A549 (cell line): Measurements from ENCODE around the gene ST6GALNAC5. TPM values are rescaled to one million over a fixed set of nuclear protein-coding genes. Genes with fewer than 3 reads are reported as not detected.

ENCODE experiments used
- ATAC-seq, 2 experiments: fragments of 200-7000 bp in 1 of 2; fragments of >200 bp in 1 of 2; cut with Nextera tagmentation in 1 of 2; cut with Tn5 transposase in 1 of 2; 3 replicates each; pipeline versions ENCODE4 v1.8.0 to v1.9.1; 2018 to 2020; ENCODE audit warnings: mild to moderate bottlenecking in 1 of 2, moderate library complexity in 1 of 2
- CTCF ChIA-PET: fragments of 300-600 bp; sonication (Branson Sonifier 250); formaldehyde crosslinking; extraction: SDS; loops from one replicate; lab custom pipeline; 2021; ENCODE audit warnings: antibody characterized with exemption, inconsistent platforms; lab: Yijun Ruan, JAX
- POLR2A ChIA-PET: fragments of 350-600 bp; formaldehyde crosslinking; extraction: SDS; loops from one replicate; lab custom pipeline; 2021; ENCODE audit warnings: antibody characterized with exemption, inconsistent platforms; lab: Yijun Ruan, JAX
- DNase-seq, 2 experiments: peaks; one replicate each; pipeline versions ENCODE4 v3.0.0 to v3.0.0-alpha.2; 2011 to 2016; ENCODE audit warnings: low read depth in 1 of 2, low spot score in 1 of 2
- FAIRE-seq: peaks from 2 replicates; lab custom pipeline; 2011; peaks lifted over from hg19 to GRCh38; lab: Jason Lieb, UNC
- H3K27ac ChIP-seq, 2 experiments: fragments of >200 bp; sonication (Bioruptor Twin); formaldehyde crosslinking; 3 replicates each; pipeline ENCODE4 v1.5.1; 2016 to 2017
- H3K4me1 ChIP-seq: fragments of >200 bp; sonication (Bioruptor Twin); formaldehyde crosslinking; 3 replicates; pipeline ENCODE4 v1.6.1; 2016
- H3K4me2 ChIP-seq: fragments of >200 bp; sonication (Bioruptor Twin); formaldehyde crosslinking; 3 replicates; pipeline ENCODE4 v1.6.1; 2016
- H3K4me3 ChIP-seq: fragments of >200 bp; sonication (Bioruptor Twin); formaldehyde crosslinking; 3 replicates; pipeline ENCODE4 v1.5.1; 2016
- H3K9me3 ChIP-seq: fragments of >200 bp; sonication (Bioruptor Twin); formaldehyde crosslinking; 3 replicates; pipeline ENCODE4 v1.6.1; 2016
- BCL3 ChIP-seq: fragments of >200 bp; sonication (Bioruptor Twin); formaldehyde crosslinking; IDR thresholded peaks from 3 replicates; pipeline ENCODE4 v1.6.1; 2016
- CBX2 ChIP-seq: fragments of 200-600 bp; sonication (generic); IDR thresholded peaks from 2 replicates; pipeline ENCODE4 v1.6.1; 2016; ENCODE audit warnings: low read depth, mild to moderate bottlenecking, borderline replicate concordance
- CEBPB ChIP-seq, 2 experiments: fragments of >200 bp in 1 of 2; sonication (Bioruptor Twin) in 1 of 2; formaldehyde crosslinking in 1 of 2; IDR thresholded peaks; 2 replicates each; pipeline ENCODE4 v1.6.1; 2012 to 2016
- CHD4 ChIP-seq: fragments of 200-600 bp; sonication (generic); IDR thresholded peaks from 2 replicates; pipeline ENCODE4 v1.6.1; 2016; ENCODE audit warnings: antibody characterized with exemption, mild to moderate bottlenecking, borderline replicate concordance
- E2F6 ChIP-seq: IDR thresholded peaks from 2 replicates; pipeline ENCODE4 v1.6.1; 2012; ENCODE audit warnings: low read depth, borderline replicate concordance
- EHMT2 ChIP-seq: fragments of 200-600 bp; sonication (generic); IDR thresholded peaks from 2 replicates; pipeline ENCODE4 v1.6.1; 2016; ENCODE audit warnings: antibody characterized with exemption, low read depth, mild to moderate bottlenecking, moderate library complexity
- GATA3 ChIP-seq: IDR thresholded peaks from 2 replicates; pipeline ENCODE4 v1.6.1; 2012; ENCODE audit warnings: borderline replicate concordance
- HES2 ChIP-seq: fragments of >200 bp; sonication (Bioruptor Twin); formaldehyde crosslinking; IDR thresholded peaks from 2 replicates; pipeline ENCODE4 v1.6.1; 2016
- HOXA7 ChIP-seq: fragments of 250-450 bp; sonication (Bioruptor Pico); IDR thresholded peaks from 2 replicates; pipeline ENCODE4 v1.5.0; 2020; ENCODE audit warnings: mild to moderate bottlenecking, moderate library complexity
- HOXB13 ChIP-seq: fragments of 250-450 bp; sonication (Bioruptor Pico); IDR thresholded peaks from 2 replicates; pipeline ENCODE4 v1.5.0; 2020; ENCODE audit warnings: low read depth, mild to moderate bottlenecking, moderate library complexity
- HOXB5 ChIP-seq: fragments of 250-450 bp; sonication (Bioruptor Pico); IDR thresholded peaks from 2 replicates; pipeline ENCODE4 v1.5.0; 2020; ENCODE audit warnings: mild to moderate bottlenecking, moderate library complexity
- JUN ChIP-seq, 2 experiments: fragments of >200 bp; sonication (Bioruptor Twin); formaldehyde crosslinking; IDR thresholded peaks; 2 replicates in 1 of 2; 3 replicates in 1 of 2; pipeline ENCODE4 v1.6.1; 2016 to 2017
- JUNB ChIP-seq: fragments of >200 bp; sonication (Bioruptor Twin); formaldehyde crosslinking; IDR thresholded peaks from 2 replicates; pipeline ENCODE4 v1.6.1; 2016
- KDM1A ChIP-seq: fragments of 200-600 bp; sonication (generic); IDR thresholded peaks from 2 replicates; pipeline ENCODE4 v1.6.1; 2016; ENCODE audit warnings: low read depth, mild to moderate bottlenecking
- MAFK ChIP-seq: fragments of 450-650 bp; IDR thresholded peaks from 2 replicates; pipeline ENCODE4 v1.6.1; 2014; ENCODE audit not compliant: partially characterized antibody
- MAZ ChIP-seq: fragments of 150-350 bp; IDR thresholded peaks from 2 replicates; pipeline ENCODE4 v1.6.1; 2014; ENCODE audit warnings: antibody characterized with exemption, low read depth, low read length, borderline replicate concordance
- NPAS2 ChIP-seq: fragments of 250-450 bp; sonication (Bioruptor Pico); IDR thresholded peaks from 2 replicates; pipeline ENCODE4 v1.8.0; 2022; ENCODE audit warnings: mild to moderate bottlenecking, moderate library complexity, borderline replicate concordance
- NR3C1 ChIP-seq: fragments of >200 bp; sonication (Bioruptor Twin); formaldehyde crosslinking; IDR thresholded peaks from 3 replicates; pipeline ENCODE4 v1.6.1; 2017
- POLR2AphosphoS2 ChIP-seq: conservative IDR thresholded peaks from 2 replicates; pipeline ENCODE4 v1.6.1; 2012; ENCODE audit warnings: low read length, improper control_type of control experiment, inconsistent platforms
- RFX5 ChIP-seq: fragments of 450-650 bp; IDR thresholded peaks from 2 replicates; pipeline ENCODE4 v1.7.1; 2014; ENCODE audit warnings: antibody characterized with exemption, mild to moderate bottlenecking, moderate library complexity
- SREBF2 ChIP-seq: fragments of 450-650 bp; IDR thresholded peaks from 2 replicates; pipeline ENCODE4 v1.6.1; 2014; ENCODE audit warnings: mild to moderate bottlenecking, moderate library complexity
- TFCP2L1 ChIP-seq: fragments of 250-450 bp; sonication (Bioruptor Pico); IDR thresholded peaks from 2 replicates; pipeline ENCODE4 v1.5.0; 2021; ENCODE audit warnings: mild to moderate bottlenecking
- TP53 ChIP-seq: fragments of 250-450 bp; sonication (Bioruptor Pico); IDR thresholded peaks from 2 replicates; pipeline ENCODE4 v1.5.0; 2021; ENCODE audit warnings: mild to moderate bottlenecking, moderate library complexity
- USF2 ChIP-seq: fragments of 450-650 bp; IDR thresholded peaks from 2 replicates; pipeline ENCODE4 v1.6.1; 2014; ENCODE audit warnings: antibody characterized with exemption
- ZFP36 ChIP-seq: fragments of 450-650 bp; IDR thresholded peaks from 2 replicates; pipeline ENCODE4 v1.6.1; 2014; ENCODE audit warnings: borderline replicate concordance; ENCODE audit not compliant: partially characterized antibody
- ZNF302 ChIP-seq: fragments of 250-450 bp; sonication (Bioruptor Pico); IDR thresholded peaks from 2 replicates; pipeline ENCODE4 v1.9.0; 2021; ENCODE audit warnings: inconsistent platforms, mild to moderate bottlenecking, moderate library complexity
- ZSCAN20 ChIP-seq: fragments of 250-450 bp; sonication (Bioruptor Pico); IDR thresholded peaks from 2 replicates; pipeline ENCODE4 v1.8.0; 2022; ENCODE audit warnings: mild to moderate bottlenecking, moderate library complexity
- WGBS: methylation state at CpG from one replicate; pipeline ENCODE4 v1.1.6; 2017; ENCODE audit errors: missing lambda C conversion rate; 5-methylcytosine and 5-hydroxymethylcytosine counted together
- polyA plus RNA-seq, 4 experiments: library from polyadenylated mRNA; depleted of rRNA in 3 of 4; stranded (reverse); fragments of >200 nt; fragmentation: RNase III in 1 of 4; extraction: RNeasy Plus Mini Kit Qiagen cat#74134 plus additional on column Dnase treatment in 1 of 4; gene quantifications; 2 replicates in 3 of 4; 3 replicates in 1 of 4; pipeline ENCODE4 v1.2.3, GENCODE V29; 2011 to 2017

ST6GALNAC5 gene
- polyA plus RNA-seq, 2 of the 4 experiments (the other 2 are of a cell fraction) = not detected

GRCh38 chr1:77018761-77019160 lies 151.5 kb downstream of the ST6GALNAC5 start:
- no peaks in the 10 kb centered on the region for H3K4me1 ChIP-seq
- WGBS = 87% methylated on average over 1 of the region's 1 CpG
- TF ChIP-seq BCL3 = no peak
- TF ChIP-seq USF2 = no peak
- no peak for TF ChIP-seq TFCP2L1 (CRISPR knock-in tag)
- no peak for TF ChIP-seq TP53
- no peak for TF ChIP-seq MAZ
- TF ChIP-seq HOXA7 (CRISPR knock-in tag) = no peak
- no peak for TF ChIP-seq CBX2
- TF ChIP-seq ZNF302 (CRISPR knock-in tag) = no peak
- no peak for TF ChIP-seq ZFP36
- TF ChIP-seq RFX5 = no peak
- TF ChIP-seq MAFK = no peak
- TF ChIP-seq ZSCAN20 (CRISPR knock-in tag) = no peak
- TF ChIP-seq NPAS2 (CRISPR knock-in tag) = no peak
- no peak for TF ChIP-seq HOXB13
- no peak for TF ChIP-seq E2F6
- no peak for TF ChIP-seq CEBPB (IDR thresholded peaks at IDR 0.05)
- no peak for TF ChIP-seq HES2
- no peak for TF ChIP-seq KDM1A
- no peak for TF ChIP-seq POLR2AphosphoS2
- no peak for TF ChIP-seq JUNB
- POLR2A ChIA-PET = no interaction called here
- FAIRE-seq (no peak), ATAC-seq (no peak), DNase-seq (no peak)
- no peak overlapping the region for H3K4me2 ChIP-seq
- CTCF ChIA-PET = no interaction called here
- no peak overlapping the region for H3K27ac ChIP-seq
- no peak overlapping the region for H3K4me3 ChIP-seq
- no peaks in the 10 kb centered on the region for H3K9me3 ChIP-seq

GRCh38 chr1:77021732-77022131 lies 154.5 kb downstream of the ST6GALNAC5 start:
- FAIRE-seq = no peak
- no peak overlapping the region for H3K27ac ChIP-seq
- H3K4me3 ChIP-seq = no peak overlapping the region
- no peak for DNase-seq
- CTCF ChIA-PET = no interaction called here
- WGBS = 9% methylated on average over 2 of the region's 2 CpGs
- no peak for ATAC-seq
- TF ChIP-seq GATA3 = no peak
- TF ChIP-seq, all 56 proteins: peak for 0
- H3K9me3 ChIP-seq = no peaks in the 10 kb centered on the region
- no peaks in the 10 kb centered on the region for H3K4me1 ChIP-seq
- POLR2A ChIA-PET = no interaction called here
- no peak overlapping the region for H3K4me2 ChIP-seq

- TF ChIP-seq HOXB5 (CRISPR knock-in tag) (no peak), EHMT2 (no peak), NR3C1 (no peak), SREBF2 (no peak), HOXB13 (no peak), RFX5 (no peak), MAZ (no peak), CHD4 (no peak), JUN (IDR thresholded peaks at IDR 0.05) (no peak), USF2 (no peak)
- DNase-seq (no peak), FAIRE-seq (no peak), ATAC-seq (no peak)
- Histone ChIP-seq H3K4me2 (no peak overlapping the region), H3K9me3 (no peaks in the 10 kb centered on the region), H3K4me3 (no peak overlapping the region), H3K4me1 (no peaks in the 10 kb centered on the region), H3K27ac (no peak overlapping the region)
- POLR2A ChIA-PET = no interaction called here
- CTCF ChIA-PET = no interaction called here
- no CpG with 5 or more reads among the region's 4 CpGs for WGBS
Observed at GRCh38 chr1:77024500-77024899, 157.2 kb downstream of the ST6GALNAC5 start.
